Measurements from ENCODE around the gene HOXB9.

Gene HOXB9

DNA sequence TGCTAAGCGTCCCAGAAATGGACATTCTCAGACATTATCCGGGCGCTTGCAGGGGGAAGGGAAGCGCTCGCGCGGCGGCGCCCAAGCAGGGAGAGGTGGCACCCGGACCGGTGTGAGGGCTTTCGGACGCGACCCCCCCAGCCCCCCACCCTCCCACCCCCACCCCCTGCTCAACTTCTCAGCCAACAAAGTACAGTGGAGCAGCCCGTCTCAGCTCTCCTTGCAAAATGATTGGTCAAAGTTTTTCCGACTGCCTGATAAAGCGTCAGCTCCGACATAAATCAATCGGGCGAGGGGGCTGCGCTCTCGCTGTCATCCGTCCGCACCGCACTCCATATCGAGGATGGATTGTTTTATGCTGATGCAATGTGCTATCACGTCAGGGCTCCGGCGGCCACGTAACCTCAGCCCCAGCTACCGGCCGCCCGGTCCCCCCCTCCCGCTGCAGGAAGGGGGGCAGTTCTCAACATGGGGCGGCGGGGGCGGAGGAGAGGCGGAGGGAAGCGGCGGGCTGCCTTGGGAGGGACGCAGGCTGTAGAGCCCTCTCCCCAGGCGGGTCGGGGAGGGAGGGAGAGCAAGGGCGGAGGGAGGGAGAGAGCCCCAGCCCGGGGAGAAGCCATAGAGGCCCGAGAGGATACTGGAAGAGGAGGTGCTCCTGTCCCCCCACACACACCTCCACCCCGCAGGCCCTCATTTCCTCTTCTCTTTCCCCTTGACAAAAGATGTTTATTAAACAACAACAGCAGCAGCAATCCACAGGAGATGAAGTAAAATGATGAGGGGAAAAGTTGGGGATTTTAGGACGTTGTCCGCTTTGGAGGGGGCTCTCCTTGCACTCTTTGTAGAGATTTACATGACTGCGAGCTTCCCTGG is at the start of gene HOXB9:
Gene HOXB9 (minus strand): TSS at position 114 of the 873 bp plus-strand sequence. CDS start 89 bp downstream, at position 25.
- no peak for DNase-seq
- intact Hi-C loops (cut with DNase I; ENCODE audit: low total_unique reads) = no loop called here
- H3K27me3 ChIP-seq = peaks cover 0 to 99% of the 10 kb centered on the region in 2 donors
- no peak within 1 kb of the TSS for H3K27ac ChIP-seq
- H3K4me3 ChIP-seq = peak within 1 kb of the TSS; percentile 27 to 42
- TF ChIP-seq CTCF (IDR thresholded peaks at IDR 0.05) = no peak
- H3K36me3 ChIP-seq = no peaks in the 10 kb centered on the region
- H3K9me3 ChIP-seq = no peaks in the 10 kb centered on the region
- peaks cover 0 to 25% (median 21%) of the 10 kb centered on the region in 4 donors for H3K4me1 ChIP-seq

- Histone ChIP-seq H3K27ac (no peak overlapping the region), H3K27me3 (peaks cover 0 to 70% of the 10 kb centered on the region in 2 donors)
Observed at GRCh38 chr17:48672340-48672739, 46.2 kb upstream of the HOXB9 start.

GRCh38 chr17:48671697-48672171 is 45.6 kb upstream of the HOXB9 start:
- Histone ChIP-seq H3K27me3 (peaks cover 0 to 70% of the 10 kb centered on the region in 2 donors), H3K4me3 (peak overlapping the region in 1 of 2 donors; percentile 23), H3K9me3 (no peaks in the 10 kb centered on the region), H3K4me1 (peaks cover 0 to 7% (median 0%) of the 10 kb centered on the region in 4 donors), H3K27ac (no peak overlapping the region), H3K36me3 (no peaks in the 10 kb centered on the region)
- TF ChIP-seq CTCF (IDR thresholded peaks at IDR 0.05) = peak; percentile 82 to 87
- DNase-seq = peak; percentile 68 to 83
- intact Hi-C loops (cut with DNase I; ENCODE audit: low total_unique reads) = no loop called here

More at GRCh38 chr17:48672340-48672739, 46.2 kb upstream of the HOXB9 start:
- H3K9me3 ChIP-seq = no peaks in the 10 kb centered on the region
- H3K4me1 ChIP-seq = peaks cover 0 to 7% (median 0%) of the 10 kb centered on the region in 4 donors
- H3K4me3 ChIP-seq = peak overlapping the region in 1 of 2 donors; percentile 23
- intact Hi-C loops (cut with DNase I; ENCODE audit: low total_unique reads) = no loop called here
- no peaks in the 10 kb centered on the region for H3K36me3 ChIP-seq
- no peak for DNase-seq
- no peak for TF ChIP-seq CTCF (IDR thresholded peaks at IDR 0.05)

GRCh38 chr17:48663134-48663924 is 37.2 kb upstream of the HOXB9 start:
- peaks cover 0 to 65% of the 10 kb centered on the region in 2 donors for H3K27me3 ChIP-seq
- intact Hi-C loops (cut with DNase I; ENCODE audit: low total_unique reads) = no loop called here
- H3K9me3 ChIP-seq = no peaks in the 10 kb centered on the region
- H3K4me1 ChIP-seq = no peaks in the 10 kb centered on the region
- H3K4me3 ChIP-seq = no peak overlapping the region
- TF ChIP-seq CTCF (IDR thresholded peaks at IDR 0.05) = no peak
- no peaks in the 10 kb centered on the region for H3K36me3 ChIP-seq
- DNase-seq = no peak
- H3K27ac ChIP-seq = no peak overlapping the region

- DNase-seq = no peak
- intact Hi-C loops (cut with DNase I; ENCODE audit: low total_unique reads) = no loop called here
- H3K36me3 ChIP-seq = no peaks in the 10 kb centered on the region
- H3K4me3 ChIP-seq = no peak overlapping the region
- no peak overlapping the region for H3K27ac ChIP-seq
- peaks cover 0 to 27% of the 10 kb centered on the region in 2 donors for H3K27me3 ChIP-seq
- no peaks in the 10 kb centered on the region for H3K4me1 ChIP-seq
- H3K9me3 ChIP-seq = no peaks in the 10 kb centered on the region
- no peak for TF ChIP-seq CTCF (IDR thresholded peaks at IDR 0.05)
Observed at GRCh38 chr17:48655913-48656312, 29.8 kb upstream of the HOXB9 start.

Data from tibial artery (tissue), 4 donors.